IPS-18c (cell line): ENCODE data around the gene CA10.

Source experiments
- H3K4me3 ChIP-seq: 2 replicates; pipeline ENCODE4 v1.7.0; 2013; ENCODE audit warnings: low read depth, mild to moderate bottlenecking, low read length, moderate library complexity; ENCODE audit not compliant: insufficient read depth
- H3K9me3 ChIP-seq: one replicate; pipeline ENCODE4 v1.6.1; 2013; ENCODE audit warnings: mild to moderate bottlenecking, low read length, moderate library complexity; ENCODE audit not compliant: control insufficient read depth, insufficient read depth

CA10 gene

GRCh38 chr17:51820252-51820651 lies 338.3 kb downstream of the CA10 start:
- Histone ChIP-seq H3K4me3 (no peak overlapping the region), H3K9me3 (no peaks in the 10 kb centered on the region)

- Histone ChIP-seq H3K4me3 (no peak overlapping the region), H3K9me3 (no peaks in the 10 kb centered on the region)
Observed at GRCh38 chr17:51819341-51820219, 338.9 kb downstream of the CA10 start.

- H3K9me3 ChIP-seq: no peaks in the 10 kb centered on the region
- no peak overlapping the region for H3K4me3 ChIP-seq
Observed at GRCh38 chr17:51818777-51819176, 339.7 kb downstream of the CA10 start.

- Histone ChIP-seq H3K9me3 (no peaks in the 10 kb centered on the region), H3K4me3 (no peak overlapping the region)
Observed at GRCh38 chr17:51817955-51818354, 340.6 kb downstream of the CA10 start.

GRCh38 chr17:51817117-51817516 lies 341.4 kb downstream of the CA10 start:
- Histone ChIP-seq H3K4me3 (no peak overlapping the region), H3K9me3 (no peaks in the 10 kb centered on the region)

GRCh38 chr17:51815097-51815496 lies 343.4 kb downstream of the CA10 start:
- Histone ChIP-seq H3K4me3 (no peak overlapping the region), H3K9me3 (no peaks in the 10 kb centered on the region)

- Histone ChIP-seq H3K4me3 (no peak overlapping the region), H3K9me3 (no peaks in the 10 kb centered on the region)
Observed at GRCh38 chr17:51814521-51814920, 344.0 kb downstream of the CA10 start.

- no peak overlapping the region for H3K4me3 ChIP-seq
- no peaks in the 10 kb centered on the region for H3K9me3 ChIP-seq
Observed at GRCh38 chr17:51813784-51814174, 344.7 kb downstream of the CA10 start.

GRCh38 chr17:51813140-51813783 lies 345.3 kb downstream of the CA10 start:
- Histone ChIP-seq H3K9me3 (no peaks in the 10 kb centered on the region), H3K4me3 (no peak overlapping the region)

- Histone ChIP-seq H3K9me3 (no peaks in the 10 kb centered on the region), H3K4me3 (no peak overlapping the region)
Observed at GRCh38 chr17:51807460-51807859, 351.1 kb downstream of the CA10 start.

GRCh38 chr17:51805765-51806164 lies 352.7 kb downstream of the CA10 start:
- H3K4me3 ChIP-seq: no peak overlapping the region
- H3K9me3 ChIP-seq: no peaks in the 10 kb centered on the region

GRCh38 chr17:51805185-51805584 lies 353.3 kb downstream of the CA10 start:
- Histone ChIP-seq H3K9me3 (no peaks in the 10 kb centered on the region), H3K4me3 (no peak overlapping the region)

- H3K9me3 ChIP-seq: no peaks in the 10 kb centered on the region
- H3K4me3 ChIP-seq: no peak overlapping the region
Observed at GRCh38 chr17:51803161-51803560, 355.4 kb downstream of the CA10 start.

GRCh38 chr17:51802544-51802943 lies 356.0 kb downstream of the CA10 start:
- Histone ChIP-seq H3K4me3 (no peak overlapping the region), H3K9me3 (no peaks in the 10 kb centered on the region)

- Histone ChIP-seq H3K4me3 (no peak overlapping the region), H3K9me3 (no peaks in the 10 kb centered on the region)
Observed at GRCh38 chr17:51801626-51802025, 356.9 kb downstream of the CA10 start.

GRCh38 chr17:51799981-51800380 lies 358.5 kb downstream of the CA10 start:
- no peak overlapping the region for H3K4me3 ChIP-seq
- H3K9me3 ChIP-seq: no peaks in the 10 kb centered on the region

- no peaks in the 10 kb centered on the region for H3K9me3 ChIP-seq
- H3K4me3 ChIP-seq: no peak overlapping the region
Observed at GRCh38 chr17:51799240-51799639, 359.3 kb downstream of the CA10 start.

- Histone ChIP-seq H3K9me3 (no peaks in the 10 kb centered on the region), H3K4me3 (no peak overlapping the region)
Observed at GRCh38 chr17:51797150-51797549, 361.4 kb downstream of the CA10 start.
